Ishikawa (cell line): ENCODE data around the gene SSH2.
A peak's percentile ranks its signal among the peaks of the same experiment; 100 is the strongest.

Experiments used
- CEBPB ChIP-seq: IDR thresholded peaks from 2 replicates; pipeline ENCODE4 v1.6.1; 2012
- CREB1 ChIP-seq: IDR thresholded peaks from 2 replicates; pipeline ENCODE4 v1.6.1; 2012; ENCODE audit warnings: low read depth
- EGR1 ChIP-seq: IDR thresholded peaks from 2 replicates; pipeline ENCODE4 v1.6.1; 2012
- EP300 ChIP-seq: IDR thresholded peaks from 2 replicates; pipeline ENCODE4 v1.6.1; 2012; ENCODE audit warnings: borderline replicate concordance
- FOXM1 ChIP-seq: IDR thresholded peaks from 2 replicates; pipeline ENCODE4 v1.6.1; 2012; ENCODE audit warnings: low read depth, borderline replicate concordance
- NFIC ChIP-seq: IDR thresholded peaks from 2 replicates; pipeline ENCODE4 v1.6.1; 2012
- RAD21 ChIP-seq: IDR thresholded peaks from 2 replicates; pipeline ENCODE4 v1.6.1; 2012; ENCODE audit warnings: low read depth
- REST ChIP-seq: IDR thresholded peaks from 2 replicates; pipeline ENCODE4 v1.6.1; 2012; ENCODE audit warnings: low read depth, mild to moderate bottlenecking
- TAF1 ChIP-seq: IDR thresholded peaks from 2 replicates; pipeline ENCODE4 v1.6.1; 2012; ENCODE audit warnings: low read depth, mild to moderate bottlenecking
- TCF12 ChIP-seq: IDR thresholded peaks from 2 replicates; pipeline ENCODE4 v1.6.1; 2012; ENCODE audit warnings: low read depth
- TEAD4 ChIP-seq: IDR thresholded peaks from 2 replicates; pipeline ENCODE4 v1.6.1; 2012
- YY1 ChIP-seq: IDR thresholded peaks from 2 replicates; pipeline ENCODE4 v1.6.1; 2012; ENCODE audit warnings: low read depth
- ZBTB7A ChIP-seq: IDR thresholded peaks from 2 replicates; pipeline ENCODE4 v1.6.1; 2012; ENCODE audit warnings: low read depth
- TF ChIP-seq, protein P1 (sequence below): IDR thresholded peaks from 2 replicates; pipeline ENCODE4 v1.6.1; 2012
- TF ChIP-seq, protein P2 (sequence below): IDR thresholded peaks from 2 replicates; pipeline ENCODE4 v1.6.1; 2012

SSH2 gene

GRCh38 chr17:29732613-29733012 lies 197.4 kb downstream of the SSH2 start:
- TF ChIP-seq ZBTB7A (no peak), FOXM1 (no peak), EGR1 (no peak), TEAD4 (peak; percentile 47; the same call in 1 of the 2 replicates), TCF12 (0 out of 2 replicates have a peak, but pooled peaks have one; percentile 19), CREB1 (no peak)
- TF ChIP-seq, protein P1, sequence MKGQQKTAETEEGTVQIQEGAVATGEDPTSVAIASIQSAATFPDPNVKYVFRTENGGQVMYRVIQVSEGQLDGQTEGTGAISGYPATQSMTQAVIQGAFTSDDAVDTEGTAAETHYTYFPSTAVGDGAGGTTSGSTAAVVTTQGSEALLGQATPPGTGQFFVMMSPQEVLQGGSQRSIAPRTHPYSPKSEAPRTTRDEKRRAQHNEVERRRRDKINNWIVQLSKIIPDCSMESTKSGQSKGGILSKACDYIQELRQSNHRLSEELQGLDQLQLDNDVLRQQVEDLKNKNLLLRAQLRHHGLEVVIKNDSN: no peak

- TF ChIP-seq YY1 (no peak), CREB1 (no peak), EP300 (no peak), EGR1 (no peak), ZBTB7A (no peak)
Observed at GRCh38 chr17:29732209-29732608, 197.8 kb downstream of the SSH2 start.

DNA sequence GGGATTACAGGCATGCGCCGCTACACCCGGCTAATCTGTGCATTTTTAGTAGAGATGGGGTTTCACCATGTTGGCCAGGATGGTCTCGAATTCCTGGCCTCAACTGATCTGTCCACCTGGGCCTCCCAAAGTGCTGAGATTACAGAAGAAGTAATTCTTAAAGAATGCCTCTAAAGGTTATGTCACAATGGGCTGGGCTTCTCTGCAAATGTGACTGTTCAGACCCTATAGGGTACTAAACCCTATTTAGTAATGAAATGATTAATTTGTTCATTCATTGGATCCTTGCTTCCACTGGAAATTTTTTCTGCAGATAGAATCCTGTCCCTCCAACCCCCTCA lies 198.5 kb downstream of the SSH2 start:
- TF ChIP-seq TCF12: no peak
- TF ChIP-seq RAD21: no peak
- TF ChIP-seq EP300: no peak
- no peak for TF ChIP-seq CREB1
- no peak for TF ChIP-seq TEAD4
- no peak for TF ChIP-seq YY1
- TF ChIP-seq ZBTB7A: no peak
- TF ChIP-seq NFIC: no peak

- TF ChIP-seq REST (no peak), YY1 (no peak), TAF1 (no peak), TEAD4 (no peak), FOXM1 (no peak), RAD21 (no peak), EP300 (no peak)
- TF ChIP-seq, protein P2, sequence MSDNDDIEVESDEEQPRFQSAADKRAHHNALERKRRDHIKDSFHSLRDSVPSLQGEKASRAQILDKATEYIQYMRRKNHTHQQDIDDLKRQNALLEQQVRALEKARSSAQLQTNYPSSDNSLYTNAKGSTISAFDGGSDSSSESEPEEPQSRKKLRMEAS: no peak
Observed at GRCh38 chr17:29728490-29728889, 201.5 kb downstream of the SSH2 start.

GRCh38 chr17:29726715-29727252 lies 203.2 kb downstream of the SSH2 start:
- TF ChIP-seq YY1: no peak
- no peak for TF ChIP-seq REST
- TF ChIP-seq NFIC: no peak
- no peak for TF ChIP-seq CEBPB
- TF ChIP-seq, protein P1: no peak
- no peak for TF ChIP-seq TCF12
- TF ChIP-seq CREB1: no peak
- TF ChIP-seq TAF1: no peak

- no peak for TF ChIP-seq EP300
- TF ChIP-seq YY1: no peak
- no peak for TF ChIP-seq RAD21
- TF ChIP-seq, protein P1: no peak
- no peak for TF ChIP-seq CEBPB
- TF ChIP-seq TCF12: no peak
- TF ChIP-seq EGR1: no peak
- TF ChIP-seq, protein P2: no peak
- no peak for TF ChIP-seq REST
- TF ChIP-seq ZBTB7A: no peak
Observed at GRCh38 chr17:29723278-29724047, 206.6 kb downstream of the SSH2 start.
